HFFc6 (cell line): Measurements from ENCODE around the gene CALR. TPM values are rescaled to one million over a fixed set of nuclear protein-coding genes. Genes with fewer than 3 reads are reported as not detected.

Experiments
- DNase-seq: peaks from one replicate; pipeline ENCODE4 v3.0.0-alpha.2; 2018
- H3K27ac Mint-ChIP-seq: 2 replicates; pipeline ENCODE4 v1.8.0; 2020; ENCODE audit warnings: mild to moderate bottlenecking, mixed read lengths
- H3K27me3 Mint-ChIP-seq: 2 replicates; pipeline ENCODE4 v1.8.0; 2021; ENCODE audit warnings: mild to moderate bottlenecking, moderate library complexity, mixed read lengths; ENCODE audit not compliant: insufficient read depth
- H3K36me3 Mint-ChIP-seq: 2 replicates; pipeline ENCODE4 v1.8.0; 2021; ENCODE audit warnings: low read depth, mixed read lengths
- H3K4me1 Mint-ChIP-seq: 2 replicates; pipeline ENCODE4 v1.8.0; 2020; ENCODE audit warnings: low read depth, mixed read lengths
- H3K4me3 Mint-ChIP-seq: 2 replicates; pipeline ENCODE4 v1.8.0; 2020; ENCODE audit warnings: mild to moderate bottlenecking, moderate library complexity, mixed read lengths
- H3K9me3 Mint-ChIP-seq: 2 replicates; pipeline ENCODE4 v1.8.0; 2020; ENCODE audit warnings: mild to moderate bottlenecking, mixed read lengths
- CTCF ChIP-seq: fragments of 200-600 bp; sonication (generic); IDR thresholded peaks from 2 replicates; pipeline ENCODE4 v1.5.0; 2021; ENCODE audit warnings: antibody characterized with exemption, mild to moderate bottlenecking
- total RNA-seq, 6 experiments: library from RNA; stranded (reverse); fragmentation: NEBNext Ultra II Directional; extraction: Animal tissue kit (Norgen Biotek cat#: 25700); gene quantifications; 2 replicates in 1 of 6; 3 replicates in 5 of 6; pipeline ENCODE4 v1.2.3, GENCODE V29; 2021

Gene CALR
- total RNA-seq, 6 experiments from 2014 or later, result 1,716 to 2,461 (median 2,371) TPM

- Mint-ChIP-seq H3K4me1 (peaks cover 36% of the 10 kb centered on the region), H3K27me3 (peaks cover 8% of the 10 kb centered on the region), H3K4me3 (peak overlapping the region; percentile 99), H3K27ac (peak overlapping the region; percentile 92), H3K9me3 (peaks cover 11% of the 10 kb centered on the region), H3K36me3 (peaks cover 39% of the 10 kb centered on the region)
- no peak; the same call in 1 of the 2 replicates for TF ChIP-seq CTCF
- DNase-seq, result no peak
These were observed 1.1 kb upstream of the CALR start for GRCh38 chr19:12937093-12937926.

- Mint-ChIP-seq H3K27ac (peak overlapping the region; percentile 92), H3K4me1 (peaks cover 43% of the 10 kb centered on the region), H3K27me3 (peaks cover 10% of the 10 kb centered on the region), H3K36me3 (peaks cover 43% of the 10 kb centered on the region), H3K9me3 (peaks cover 11% of the 10 kb centered on the region), H3K4me3 (peak overlapping the region; percentile 99)
- TF ChIP-seq CTCF, result peak; percentile 59
- DNase-seq, result peak; percentile 25
These were observed 581 bp downstream of the CALR start for GRCh38 chr19:12938779-12939601.

- H3K9me3 Mint-ChIP-seq, result peaks cover 11% of the 10 kb centered on the region
- H3K4me3 Mint-ChIP-seq, result peak overlapping the region; percentile 99
- H3K27ac Mint-ChIP-seq, result peak overlapping the region; percentile 92
- H3K36me3 Mint-ChIP-seq, result peaks cover 52% of the 10 kb centered on the region
- no peak for TF ChIP-seq CTCF
- peaks cover 10% of the 10 kb centered on the region for H3K27me3 Mint-ChIP-seq
- no peak for DNase-seq
- H3K4me1 Mint-ChIP-seq, result peaks cover 48% of the 10 kb centered on the region
These were observed 1.6 kb downstream of the CALR start for GRCh38 chr19:12939975-12940423.

- Mint-ChIP-seq H3K4me1 (peaks cover 48% of the 10 kb centered on the region), H3K4me3 (peak overlapping the region; percentile 99), H3K36me3 (peaks cover 56% of the 10 kb centered on the region), H3K27ac (peak overlapping the region; percentile 92), H3K27me3 (peaks cover 15% of the 10 kb centered on the region), H3K9me3 (peaks cover 11% of the 10 kb centered on the region)
- no peak for DNase-seq
- TF ChIP-seq CTCF, result no peak
These were observed 2.5 kb downstream of the CALR start for GRCh38 chr19:12940897-12941296.

- no peak for DNase-seq
- H3K27ac Mint-ChIP-seq, result peak overlapping the region; percentile 74
- H3K4me3 Mint-ChIP-seq, result peak overlapping the region; percentile 54
- H3K36me3 Mint-ChIP-seq, result peaks cover 67% of the 10 kb centered on the region
- peaks cover 12% of the 10 kb centered on the region for H3K27me3 Mint-ChIP-seq
- peaks cover 9% of the 10 kb centered on the region for H3K9me3 Mint-ChIP-seq
- peaks cover 52% of the 10 kb centered on the region for H3K4me1 Mint-ChIP-seq
- TF ChIP-seq CTCF, result no peak
These were observed 5.1 kb downstream of the CALR start for GRCh38 chr19:12943437-12944044.
